ENCODE results near the gene ARHGEF7. TPM values are rescaled to one million over a fixed set of nuclear protein-coding genes. Genes with fewer than 3 reads are reported as not detected.

The ARHGEF7 gene
- total and polyA plus RNA-seq, 2 experiments from 2014 or later: 30.1 to 46.8 TPM

- no peak for TF ChIP-seq EZH2 (IDR thresholded peaks at IDR 0.05; ENCODE audit: borderline replicate concordance)
- no peak for TF ChIP-seq EZH2phosphoT487 (IDR thresholded peaks at IDR 0.05; ENCODE audit: low read depth, severe bottlenecking, unreplicated experiment)
- no peak for TF ChIP-seq CTCF (IDR thresholded peaks at IDR 0.05; ENCODE audit: poor library complexity)
- 96% methylated on average over 4 of the region's 4 CpGs for WGBS (ENCODE audit: low lambda C conversion rate, missing lambda C conversion rate)
- peaks cover 64% of the 10 kb centered on the region for H4K20me1 ChIP-seq (ENCODE audit: insufficient read depth, poor library complexity, severe bottlenecking)
These were observed 63.3 kb downstream of the ARHGEF7 start for GRCh38 chr13:111178402-111178801.

GRCh38 chr13:111179908-111180760, 65.0 kb downstream of the ARHGEF7 start:
- H3K9me3 ChIP-seq (ENCODE audit: low read depth): no peaks in the 10 kb centered on the region
- TF ChIP-seq CTCF (IDR thresholded peaks at IDR 0.05; ENCODE audit: poor library complexity) (no peak), EZH2phosphoT487 (IDR thresholded peaks at IDR 0.05; ENCODE audit: low read depth, severe bottlenecking, unreplicated experiment) (no peak), EZH2 (IDR thresholded peaks at IDR 0.05; ENCODE audit: borderline replicate concordance) (no peak)
- H2AFZ ChIP-seq: no peak overlapping the region
- H3K27me3 ChIP-seq: no peaks in the 10 kb centered on the region
- H3K27ac ChIP-seq: no peak overlapping the region
- H3K4me1 ChIP-seq (ENCODE audit: insufficient read depth): no peaks in the 10 kb centered on the region
- H3K9me2 ChIP-seq (replicated peaks; ENCODE audit: insufficient read depth): no peaks in the 10 kb centered on the region
- no peak for DNase-seq (ENCODE audit: low spot score)
- H4K20me1 ChIP-seq (ENCODE audit: insufficient read depth, poor library complexity, severe bottlenecking): peaks cover 64% of the 10 kb centered on the region
- H3K36me3 ChIP-seq (replicated peaks; ENCODE audit: insufficient read depth, low read depth): no peaks in the 10 kb centered on the region
- H3K4me2 ChIP-seq: no peak overlapping the region
- H3K79me2 ChIP-seq: peaks cover 99% of the 10 kb centered on the region
- H3K4me3 ChIP-seq: no peak overlapping the region
- 80% methylated on average over 6 of the region's 6 CpGs for WGBS (ENCODE audit: low lambda C conversion rate, missing lambda C conversion rate)

More at GRCh38 chr13:111178402-111178801, 63.3 kb downstream of the ARHGEF7 start:
- no peak overlapping the region for H3K4me3 ChIP-seq
- H3K27ac ChIP-seq: no peak overlapping the region
- H2AFZ ChIP-seq: no peak overlapping the region
- no peaks in the 10 kb centered on the region for H3K9me2 ChIP-seq (replicated peaks; ENCODE audit: insufficient read depth)
- no peak for DNase-seq (ENCODE audit: low spot score)
- peaks cover 99% of the 10 kb centered on the region for H3K79me2 ChIP-seq
- H3K36me3 ChIP-seq (replicated peaks; ENCODE audit: insufficient read depth, low read depth): no peaks in the 10 kb centered on the region
- H3K27me3 ChIP-seq: no peaks in the 10 kb centered on the region
- H3K4me2 ChIP-seq: no peak overlapping the region
- H3K4me1 ChIP-seq (ENCODE audit: insufficient read depth): no peaks in the 10 kb centered on the region
- no peaks in the 10 kb centered on the region for H3K9me3 ChIP-seq (ENCODE audit: low read depth)

GRCh38 chr13:111181977-111182376, 66.9 kb downstream of the ARHGEF7 start:
- H4K20me1 ChIP-seq (ENCODE audit: insufficient read depth, poor library complexity, severe bottlenecking): peaks cover 64% of the 10 kb centered on the region
- H3K27ac ChIP-seq: no peak overlapping the region
- H3K4me1 ChIP-seq (ENCODE audit: insufficient read depth): no peaks in the 10 kb centered on the region
- TF ChIP-seq EZH2 (IDR thresholded peaks at IDR 0.05; ENCODE audit: borderline replicate concordance) (no peak), CTCF (IDR thresholded peaks at IDR 0.05; ENCODE audit: poor library complexity) (no peak), EZH2phosphoT487 (IDR thresholded peaks at IDR 0.05; ENCODE audit: low read depth, severe bottlenecking, unreplicated experiment) (no peak)
- peaks cover 99% of the 10 kb centered on the region for H3K79me2 ChIP-seq
- H3K36me3 ChIP-seq (replicated peaks; ENCODE audit: insufficient read depth, low read depth): no peaks in the 10 kb centered on the region
- no peaks in the 10 kb centered on the region for H3K9me2 ChIP-seq (replicated peaks; ENCODE audit: insufficient read depth)
- H3K4me2 ChIP-seq: no peak overlapping the region
- no peaks in the 10 kb centered on the region for H3K27me3 ChIP-seq
- 98% methylated on average over 14 of the region's 14 CpGs for WGBS (ENCODE audit: low lambda C conversion rate, missing lambda C conversion rate)
- H3K4me3 ChIP-seq: no peak overlapping the region
- DNase-seq (ENCODE audit: low spot score): no peak
- no peaks in the 10 kb centered on the region for H3K9me3 ChIP-seq (ENCODE audit: low read depth)
- no peak overlapping the region for H2AFZ ChIP-seq
